ENCODE results near the gene SLC4A1. TPM values are rescaled to one million over a fixed set of nuclear protein-coding genes. Genes with fewer than 3 reads are reported as not detected.

Gene SLC4A1
- total and polyA plus RNA-seq, 2 of the 13 experiments (the other 11 are each of a cell fraction or from before 2014, with no cell fraction given) = not detected

- TF ChIP-seq HOXA3 (CRISPR knock-in tag; IDR thresholded peaks at IDR 0.05) (peak; percentile 68; the same call in 1 of the 2 replicates), KLF15 (CRISPR knock-in tag; IDR thresholded peaks at IDR 0.05; ENCODE audit: borderline replicate concordance) (no peak; the same call in 1 of the 2 replicates), IRF9 (CRISPR knock-in tag; IDR thresholded peaks at IDR 0.05; ENCODE audit: borderline replicate concordance) (peak; percentile 19; the same call in 1 of the 2 replicates), HNRNPK (IDR thresholded peaks at IDR 0.05; ENCODE audit: low read depth, low read length, poor library complexity, severe bottlenecking) (peak; percentile 98), ZGPAT (CRISPR knock-in tag; IDR thresholded peaks at IDR 0.05) (0 out of 2 replicates have a peak, but pooled peaks have one; percentile 77), SATB2 (CRISPR knock-in tag; IDR thresholded peaks at IDR 0.05) (no peak), HBP1 (CRISPR knock-in tag; IDR thresholded peaks at IDR 0.05; ENCODE audit: low read depth) (peak; percentile 68; the same call in 1 of the 2 replicates), ZBTB25 (CRISPR knock-in tag; IDR thresholded peaks at IDR 0.05) (peak; percentile 99), MEF2D (CRISPR knock-in tag; IDR thresholded peaks at IDR 0.05) (no peak), CTCF (CRISPR knock-in tag; IDR thresholded peaks at IDR 0.05) (no peak), PRDM4 (CRISPR knock-in tag; IDR thresholded peaks at IDR 0.05; ENCODE audit: borderline replicate concordance) (no peak), SAP130 (CRISPR knock-in tag; IDR thresholded peaks at IDR 0.05; ENCODE audit: low read depth) (peak; percentile 74), CREM (IDR thresholded peaks at IDR 0.05) (peak; percentile 71; the same call in 1 of the 2 replicates), CREM (CRISPR knock-in tag; IDR thresholded peaks at IDR 0.05) (no peak), GATA4 (IDR thresholded peaks at IDR 0.05; ENCODE audit: borderline replicate concordance, low read depth) (no peak), NR2F1 (CRISPR knock-in tag; IDR thresholded peaks at IDR 0.05) (no peak), BCL6 (CRISPR knock-in tag; IDR thresholded peaks at IDR 0.05) (0 out of 2 replicates have a peak, but pooled peaks have one; percentile 6), ZC3H4 (CRISPR knock-in tag; IDR thresholded peaks at IDR 0.05; ENCODE audit: borderline replicate concordance) (peak; percentile 40; the same call in 1 of the 2 replicates)
Observed at GRCh38 chr17:44199553-44200477, 68.1 kb downstream of the SLC4A1 start, which contains the start of gene ATXN7L3 (continued).
